ENCODE results near the gene FUBP3.

Gene FUBP3

DNA sequence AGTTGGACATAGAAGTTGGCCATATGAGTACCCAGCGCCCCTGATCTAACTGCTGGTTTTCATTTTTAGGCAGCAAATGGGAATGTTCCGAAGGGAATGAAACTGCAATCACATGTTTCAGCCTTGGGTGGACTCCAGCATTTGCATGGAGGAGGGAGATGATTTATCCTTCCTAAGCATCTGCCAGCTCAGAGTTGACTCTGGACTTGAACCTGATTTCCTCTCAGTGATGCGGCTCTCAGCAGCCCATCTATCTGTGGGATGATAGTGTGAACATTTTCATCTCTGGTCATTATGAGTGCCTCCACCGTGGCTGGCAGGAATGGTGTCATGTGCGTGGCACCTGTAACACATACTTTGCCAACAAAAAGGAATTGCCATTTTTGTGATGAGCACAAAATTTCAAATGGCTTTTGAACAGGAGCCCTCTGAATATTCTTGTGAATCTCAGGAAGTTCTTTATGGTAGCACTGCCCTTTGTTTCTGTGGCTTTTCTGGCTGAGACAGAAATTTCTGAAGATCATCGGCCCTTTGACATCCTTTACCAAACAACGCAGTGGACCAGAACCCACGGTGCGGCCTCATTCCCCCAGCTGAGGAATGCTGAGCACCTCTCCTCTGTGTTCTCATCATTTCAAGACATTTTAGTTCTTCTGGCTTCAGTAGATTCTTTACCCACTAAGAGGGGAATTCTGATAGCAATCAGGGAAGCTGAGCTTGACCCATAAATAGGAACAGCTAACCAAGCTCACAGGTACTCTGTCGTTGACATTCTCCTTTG, 28.5 kb downstream of the FUBP3 start:
- no peak for DNase-seq

DNA sequence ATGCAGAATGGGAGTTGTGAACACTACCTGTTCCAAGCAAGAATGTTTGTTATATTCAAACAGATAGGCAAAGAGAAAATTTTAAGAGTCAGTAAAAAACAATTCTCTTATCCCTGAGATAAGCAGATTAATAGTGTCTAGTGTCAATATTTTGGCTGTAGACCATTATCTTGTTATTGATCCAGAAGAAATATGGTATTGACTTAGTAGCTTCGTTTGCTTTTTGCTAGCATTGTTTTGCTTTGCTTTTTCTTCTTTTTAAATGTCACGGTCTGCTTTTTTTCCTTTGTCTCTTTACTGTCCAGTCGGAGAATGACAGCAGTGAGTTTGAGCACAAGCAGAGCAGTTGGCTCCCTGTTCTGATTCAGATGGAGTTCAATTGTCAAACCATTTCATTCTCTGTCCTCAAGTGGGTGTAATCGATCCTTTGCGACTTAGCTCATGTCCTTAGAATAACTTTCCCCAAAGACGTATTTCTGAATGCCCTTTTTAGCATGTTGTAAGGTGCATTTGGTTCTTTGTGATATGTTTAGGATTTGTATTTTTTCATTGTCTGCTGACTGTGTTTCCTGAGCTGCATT, 29.3 kb downstream of the FUBP3 start:
- DNase-seq: no peak

DNA sequence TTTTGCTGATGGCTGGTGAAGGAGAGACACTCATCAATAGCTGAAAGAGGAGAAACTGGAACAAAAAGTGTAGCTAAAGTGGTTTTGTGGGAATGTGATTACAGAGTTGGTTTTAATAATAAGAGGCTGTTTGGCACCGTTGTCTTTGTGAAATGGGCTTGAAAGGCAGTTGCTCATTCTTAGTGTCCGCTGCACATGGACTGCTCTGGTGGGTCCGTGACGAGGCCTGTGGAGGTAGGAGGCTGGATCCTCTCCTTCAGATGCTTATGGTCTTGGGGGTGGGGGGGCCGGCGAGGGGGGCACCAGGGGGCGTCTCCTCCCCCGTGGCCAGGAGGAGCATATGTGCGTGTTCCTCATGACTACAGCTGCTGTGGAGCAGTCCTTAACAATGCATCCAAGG, 29.8 kb downstream of the FUBP3 start:
- DNase-seq: no peak

DNA sequence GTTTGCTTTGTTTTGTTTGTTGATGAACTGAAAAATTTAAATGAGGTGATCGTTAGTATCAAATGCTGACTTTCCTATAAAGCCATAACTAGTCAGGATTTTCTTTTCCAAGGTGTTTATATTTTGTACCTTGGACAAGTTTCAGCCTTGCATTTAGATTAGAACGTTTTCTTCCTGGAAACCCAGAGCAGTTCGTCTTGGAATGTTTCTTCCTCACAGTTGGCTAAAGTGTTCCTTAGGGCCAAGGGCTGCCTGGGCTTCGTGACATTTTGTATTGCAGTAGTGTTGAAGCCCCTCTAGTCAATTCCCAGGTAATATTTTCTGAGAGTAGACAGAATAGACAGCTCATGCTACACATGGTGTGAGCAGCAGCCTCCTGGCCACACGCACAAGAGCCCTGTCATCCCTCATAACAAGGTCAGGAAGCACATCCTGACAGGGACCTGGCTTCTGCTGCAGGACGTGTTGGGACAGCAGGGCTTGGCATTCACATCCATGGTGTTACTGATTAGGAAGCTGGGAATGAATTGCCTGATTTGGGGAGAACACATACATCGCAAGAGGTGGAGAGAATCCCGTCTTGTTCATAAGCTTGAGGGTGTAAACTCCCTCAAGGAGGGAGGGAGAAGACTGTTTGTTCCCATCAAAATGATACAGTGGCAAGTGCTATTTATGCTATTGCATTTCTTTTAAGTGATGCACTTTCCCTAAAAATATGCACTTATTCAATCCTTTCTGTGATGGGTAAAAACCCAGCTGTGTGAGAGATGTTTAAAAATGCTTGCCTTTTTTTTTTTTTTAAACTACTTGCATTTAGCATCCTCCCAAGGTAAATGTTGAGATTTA, 31.7 kb downstream of the FUBP3 start:
- DNase-seq: no peak

DNA sequence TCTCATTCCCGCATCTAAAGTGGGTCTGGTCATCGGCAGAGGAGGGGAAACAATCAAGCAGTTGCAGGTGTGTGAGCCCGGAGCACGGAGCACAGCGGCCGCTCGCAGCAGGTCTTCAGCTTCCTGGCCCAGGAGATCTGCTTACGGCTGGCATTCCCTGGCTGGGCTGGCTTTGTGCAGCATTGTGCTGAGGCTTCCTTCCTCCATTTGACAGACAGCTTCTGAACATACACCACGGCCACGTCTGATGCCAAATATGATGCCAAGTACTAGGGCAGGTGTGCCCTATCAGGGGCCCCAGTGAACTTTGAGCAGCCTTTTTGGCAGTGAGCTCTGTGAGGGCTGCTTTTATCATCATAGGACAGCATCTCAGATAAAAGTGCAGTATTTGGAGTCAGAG, 37.1 kb downstream of the FUBP3 start:
- DNase-seq: no peak

DNA sequence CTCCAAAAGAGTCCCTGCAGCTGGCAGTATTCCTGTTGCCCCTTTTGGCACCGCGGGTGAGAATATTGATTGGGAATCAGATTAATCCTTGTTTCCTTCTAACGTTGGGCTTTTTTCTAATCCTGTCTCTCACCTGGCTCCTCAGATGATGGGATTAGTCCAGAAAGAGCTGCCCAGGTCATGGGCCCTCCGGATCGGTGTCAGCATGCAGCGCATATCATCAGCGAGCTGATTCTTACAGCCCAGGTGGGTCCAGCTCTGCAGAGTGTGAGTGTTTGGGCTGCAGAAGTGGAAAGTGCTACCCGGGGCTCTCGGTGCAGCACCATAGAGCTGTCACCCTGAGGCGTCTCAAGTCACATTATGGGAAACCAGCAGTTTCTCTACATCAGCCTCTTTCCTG, 44.1 kb downstream of the FUBP3 start:
- no peak for DNase-seq

DNA sequence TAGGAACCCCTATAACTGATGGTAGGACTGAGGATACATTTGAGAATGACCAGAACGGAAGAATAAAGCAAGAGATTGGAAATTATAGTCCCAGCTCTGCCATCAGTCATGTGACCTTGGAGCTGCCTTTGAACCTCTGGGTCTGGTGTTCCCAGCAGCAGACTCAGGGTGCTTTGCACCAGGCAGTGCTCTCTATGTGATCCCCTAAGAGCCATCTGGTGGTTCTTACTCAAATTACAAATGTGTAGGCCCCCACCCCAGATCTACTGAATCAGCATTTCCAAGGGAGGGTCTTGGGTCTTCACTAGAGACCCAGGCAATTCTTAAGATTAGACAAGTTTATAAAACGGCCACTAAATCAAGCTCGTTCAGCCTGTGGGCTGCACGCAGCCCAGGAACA, 44.8 kb downstream of the FUBP3 start:
- no peak for DNase-seq

DNA sequence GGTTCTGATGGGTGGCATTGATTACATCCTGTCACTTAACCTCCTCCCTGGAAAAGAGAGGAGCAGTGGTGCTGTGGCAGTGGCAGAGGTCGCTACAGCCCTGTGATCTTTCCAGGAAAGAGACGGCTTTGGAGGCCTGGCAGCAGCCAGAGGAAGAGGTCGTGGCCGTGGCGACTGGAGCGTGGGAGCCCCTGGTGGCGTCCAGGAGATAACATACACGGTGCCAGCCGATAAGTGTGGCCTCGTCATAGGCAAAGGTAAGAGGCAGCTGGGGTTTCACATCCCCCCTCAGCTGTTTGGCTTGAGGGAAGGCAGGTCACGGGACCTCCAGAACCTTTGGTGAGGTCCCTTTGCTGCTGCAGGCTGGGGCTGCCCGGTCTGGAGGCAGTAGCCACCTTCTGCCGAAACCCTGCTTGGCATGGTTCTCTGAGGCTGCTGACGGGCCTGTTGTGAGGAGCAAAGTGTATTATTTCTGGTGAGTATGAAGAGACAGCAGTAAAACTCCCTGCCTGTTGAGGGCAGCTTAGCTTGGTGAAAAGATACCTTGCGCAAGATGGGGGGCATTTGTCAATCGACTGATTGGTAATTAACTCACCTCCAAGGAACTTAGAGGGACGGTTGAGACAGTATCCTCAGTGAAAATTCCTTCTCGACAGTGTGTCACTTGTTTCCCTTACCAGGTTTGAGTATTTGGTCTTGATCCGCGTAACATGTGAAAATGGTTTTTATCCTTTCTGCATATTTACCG, 47.0 kb downstream of the FUBP3 start:
- DNase-seq: no peak

DNA sequence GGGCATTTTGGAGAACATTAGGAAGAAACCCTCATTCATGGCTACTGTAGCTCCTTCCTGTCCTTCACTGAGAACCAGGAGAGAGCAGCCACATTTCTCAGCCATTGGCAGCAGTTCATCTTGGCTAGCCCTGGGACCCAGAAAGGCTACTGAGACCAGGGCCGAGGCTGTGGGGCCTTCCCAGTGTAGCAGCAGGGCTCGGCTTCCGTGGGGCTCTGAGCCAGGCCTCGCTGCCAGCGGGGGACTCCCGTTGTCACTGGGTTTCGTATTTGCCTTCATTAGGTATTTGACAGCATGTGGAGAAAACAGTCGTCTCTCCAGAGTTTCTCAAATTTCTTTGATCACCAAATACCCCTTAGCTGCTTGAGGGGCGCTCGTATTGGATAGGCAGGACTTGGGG, 47.7 kb downstream of the FUBP3 start:
- DNase-seq: no peak

DNA sequence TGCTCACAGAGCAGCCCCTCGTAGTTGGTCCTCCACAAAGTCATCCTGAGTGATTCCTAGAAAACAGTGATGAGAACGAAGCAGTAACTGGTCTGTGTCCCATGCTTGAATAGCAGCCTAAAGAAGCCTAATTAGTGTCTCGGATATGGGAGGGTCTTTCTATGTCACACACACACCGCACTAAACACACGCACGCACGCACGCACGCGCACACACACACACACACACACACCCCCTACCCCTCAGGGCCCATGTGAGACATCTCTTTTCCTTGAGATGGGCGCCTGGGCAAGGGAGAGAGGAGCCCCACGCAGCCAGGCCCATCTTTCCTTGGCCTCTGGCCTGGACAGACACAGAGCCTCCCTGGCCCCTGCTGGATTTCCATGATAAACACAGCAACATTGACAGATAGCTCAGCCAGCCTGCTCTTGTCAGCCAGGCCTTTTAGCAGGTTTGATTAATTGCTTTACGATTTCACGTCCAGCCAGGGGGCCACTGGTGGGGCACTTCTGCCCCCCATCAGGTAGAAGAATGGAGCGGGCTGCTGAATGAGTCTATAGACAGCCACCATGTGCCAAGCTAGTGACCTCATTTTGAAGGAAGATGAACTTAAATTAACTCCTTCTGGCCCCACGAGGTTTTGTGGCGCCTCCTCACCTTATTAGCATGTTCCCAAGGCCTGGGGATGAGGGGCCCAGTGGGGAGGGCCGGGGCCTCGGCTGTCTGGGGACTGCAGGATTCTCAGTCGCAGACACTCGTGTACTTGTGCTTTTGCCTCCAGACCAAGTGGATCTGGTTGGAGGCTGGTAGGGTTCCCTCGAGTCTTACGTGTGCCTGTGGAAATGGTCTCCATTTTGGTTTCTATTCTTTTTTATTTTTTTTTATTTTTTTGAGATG, 48.8 kb downstream of the FUBP3 start:
- no peak for DNase-seq

DNA sequence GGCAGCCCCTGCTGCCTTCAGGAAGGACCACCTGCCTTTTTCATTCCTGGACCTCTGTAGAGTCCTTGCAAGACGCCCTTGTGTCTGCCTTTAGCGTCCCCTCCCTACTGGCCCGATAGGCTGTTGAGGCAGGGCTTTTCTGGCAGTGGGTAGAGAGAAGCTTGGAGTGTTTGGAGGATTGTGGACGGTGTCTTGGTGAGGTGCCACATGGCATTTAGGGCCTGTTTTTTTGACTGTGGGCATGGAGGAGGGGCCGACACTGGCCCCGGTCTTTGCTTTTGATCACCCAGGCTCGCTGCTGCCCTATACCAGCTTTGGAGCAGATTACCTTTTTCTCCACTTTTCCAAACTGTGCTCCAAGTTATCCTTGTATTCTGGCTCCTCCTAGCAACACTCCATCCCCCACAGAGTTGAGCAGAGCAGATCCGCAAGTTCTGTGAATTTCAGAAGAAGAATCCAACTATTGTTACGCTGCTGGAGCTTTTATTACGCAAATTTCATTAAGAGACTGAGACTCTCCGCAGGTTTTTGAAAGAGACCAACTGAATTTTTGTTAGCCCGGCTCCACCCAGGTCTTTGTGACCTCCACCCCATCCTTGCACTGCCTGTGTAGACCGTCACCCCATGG, 50.2 kb downstream of the FUBP3 start:
- no peak for DNase-seq

DNA sequence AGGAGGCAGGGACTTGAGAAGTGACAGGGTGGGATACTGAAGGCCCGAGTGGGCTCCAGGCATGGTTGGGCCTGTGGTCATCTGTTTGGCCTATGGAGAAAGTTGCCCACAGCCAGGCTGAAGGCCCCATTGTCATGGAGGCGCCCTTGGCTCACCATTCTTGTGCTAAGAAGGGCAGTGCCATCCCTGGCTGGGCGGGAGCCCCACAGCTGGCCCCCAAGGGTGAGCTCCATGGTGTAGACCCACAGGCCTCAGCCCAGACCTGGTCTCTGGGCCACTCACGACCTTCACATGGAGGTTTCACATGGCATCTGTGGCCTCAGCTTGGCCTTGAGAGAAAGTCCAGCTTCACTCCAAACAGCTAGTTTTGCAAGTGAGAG, 50.7 kb downstream of the FUBP3 start:
- DNase-seq: no peak

DNA sequence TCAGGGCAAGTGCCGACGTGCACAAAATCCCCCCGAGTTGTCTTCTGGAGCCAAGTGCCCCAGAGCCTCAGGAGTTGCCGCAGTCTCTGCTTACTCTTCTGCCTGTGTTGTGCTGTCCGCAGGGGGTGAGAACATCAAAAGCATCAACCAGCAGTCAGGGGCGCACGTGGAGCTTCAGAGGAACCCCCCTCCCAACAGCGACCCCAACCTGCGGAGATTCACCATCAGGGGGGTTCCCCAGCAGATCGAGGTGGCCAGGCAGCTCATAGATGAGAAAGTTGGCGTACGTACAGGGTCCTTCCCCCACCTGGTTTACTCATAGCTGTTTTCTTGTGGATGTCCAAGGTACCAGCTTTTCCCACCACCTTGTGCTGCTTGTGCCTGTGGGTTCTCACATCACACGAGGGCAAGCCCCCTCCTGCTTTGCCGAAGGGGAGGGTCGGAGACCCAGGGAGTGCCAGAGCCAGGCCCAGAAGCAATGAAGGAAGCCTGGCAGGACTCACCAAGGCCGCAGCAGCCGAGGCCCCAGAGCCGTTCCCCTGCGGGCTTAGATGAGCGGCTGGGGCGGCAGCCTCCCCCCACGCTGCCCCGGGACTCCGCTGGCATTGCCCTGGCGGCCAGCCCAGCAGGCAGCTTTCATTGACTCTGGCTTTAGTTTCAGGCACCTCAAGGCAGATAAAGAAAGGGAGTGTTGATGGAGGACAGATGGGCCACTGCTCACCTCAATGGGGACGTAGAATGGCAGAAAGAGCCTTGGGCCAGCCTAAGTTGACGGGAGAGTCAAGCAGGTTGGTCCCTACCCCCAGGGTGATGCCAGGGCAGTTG, 51.3 kb downstream of the FUBP3 start:
- no peak for DNase-seq

DNA sequence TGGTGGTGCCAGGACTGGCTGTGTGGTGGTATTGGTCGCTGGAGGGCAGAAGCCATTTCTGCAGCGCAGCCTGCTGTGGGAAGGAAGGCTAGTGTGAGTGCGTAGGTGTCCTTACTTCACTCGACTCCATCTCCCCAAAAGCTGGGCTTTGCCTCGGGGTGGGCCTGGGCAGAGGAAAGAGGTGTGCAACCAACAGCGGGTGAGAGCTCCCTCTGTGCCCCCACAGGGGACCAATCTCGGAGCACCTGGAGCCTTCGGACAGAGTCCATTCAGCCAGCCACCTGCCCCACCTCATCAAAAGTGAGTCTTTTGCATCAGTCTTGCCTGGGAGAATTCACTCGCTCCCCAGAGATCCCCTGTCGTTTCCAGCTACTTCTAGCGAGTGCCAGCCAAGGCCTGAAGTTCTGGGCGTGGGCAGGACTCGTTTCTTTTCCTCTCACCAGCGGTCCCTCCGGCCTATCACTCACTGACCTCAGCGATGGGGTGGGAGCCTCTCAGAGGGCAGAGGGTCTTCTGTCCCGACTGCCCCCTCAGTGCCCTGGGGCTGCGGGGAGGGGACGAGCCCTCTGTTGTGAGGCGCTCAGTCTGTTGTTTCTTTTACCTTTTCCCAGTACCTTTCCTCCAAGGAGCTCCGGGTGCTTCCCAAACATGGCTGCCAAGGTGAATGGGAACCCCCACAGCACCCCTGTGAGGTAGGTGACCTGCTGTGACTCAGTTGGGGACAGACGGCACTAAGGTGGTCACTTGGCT, 52.1 kb downstream of the FUBP3 start:
- DNase-seq: no peak

DNA sequence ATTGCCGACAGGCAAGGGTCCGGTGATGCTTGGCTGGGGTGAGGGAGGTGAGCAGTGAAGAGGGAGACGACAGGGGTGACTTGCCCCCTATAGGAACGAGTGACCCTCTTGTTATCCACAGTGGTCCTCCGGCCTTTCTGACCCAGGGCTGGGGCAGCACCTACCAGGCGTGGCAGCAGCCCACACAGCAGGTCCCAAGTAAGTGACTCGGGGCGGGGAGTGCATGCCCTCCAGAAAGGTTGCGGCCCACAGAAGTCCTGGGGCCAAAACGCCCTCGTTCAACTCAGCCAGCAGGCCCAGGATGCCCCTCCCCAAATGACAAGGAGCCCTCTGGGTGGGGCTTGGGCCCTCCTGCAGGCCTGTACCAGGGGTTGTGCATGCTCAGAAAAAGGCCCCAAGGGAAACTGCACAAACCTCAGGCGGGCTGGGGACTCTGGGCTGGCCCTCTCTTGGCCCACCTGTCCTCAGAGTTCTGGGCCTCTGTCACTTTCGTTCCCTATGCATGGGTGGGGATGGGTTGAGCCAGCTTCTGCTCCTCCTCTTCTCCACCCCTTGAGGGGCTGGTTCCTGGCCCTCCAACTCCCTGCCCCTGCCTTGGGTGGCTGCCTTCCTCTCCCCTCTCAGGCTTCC, 52.8 kb downstream of the FUBP3 start:
- no peak for DNase-seq

DNA sequence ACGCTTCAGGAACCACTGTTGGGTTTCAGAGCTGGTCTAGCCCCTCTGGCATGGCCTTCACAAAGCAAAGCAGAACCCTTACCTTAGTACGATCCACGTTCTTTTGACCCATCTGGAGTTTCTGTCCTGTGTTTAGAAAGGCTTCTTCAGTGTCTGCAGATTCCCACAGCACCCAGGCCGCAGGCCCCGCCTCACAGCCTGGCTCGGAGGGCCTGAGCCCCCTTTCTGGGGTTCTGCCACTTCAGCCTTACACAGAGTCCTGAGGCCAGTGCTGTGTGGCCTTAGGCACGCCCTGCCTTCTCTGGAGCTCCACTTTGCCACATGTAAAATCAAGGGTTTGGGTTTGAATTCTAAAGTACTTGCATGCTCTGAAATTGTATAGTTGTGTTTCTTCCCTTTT, 53.5 kb downstream of the FUBP3 start:
- no peak for DNase-seq

DNA sequence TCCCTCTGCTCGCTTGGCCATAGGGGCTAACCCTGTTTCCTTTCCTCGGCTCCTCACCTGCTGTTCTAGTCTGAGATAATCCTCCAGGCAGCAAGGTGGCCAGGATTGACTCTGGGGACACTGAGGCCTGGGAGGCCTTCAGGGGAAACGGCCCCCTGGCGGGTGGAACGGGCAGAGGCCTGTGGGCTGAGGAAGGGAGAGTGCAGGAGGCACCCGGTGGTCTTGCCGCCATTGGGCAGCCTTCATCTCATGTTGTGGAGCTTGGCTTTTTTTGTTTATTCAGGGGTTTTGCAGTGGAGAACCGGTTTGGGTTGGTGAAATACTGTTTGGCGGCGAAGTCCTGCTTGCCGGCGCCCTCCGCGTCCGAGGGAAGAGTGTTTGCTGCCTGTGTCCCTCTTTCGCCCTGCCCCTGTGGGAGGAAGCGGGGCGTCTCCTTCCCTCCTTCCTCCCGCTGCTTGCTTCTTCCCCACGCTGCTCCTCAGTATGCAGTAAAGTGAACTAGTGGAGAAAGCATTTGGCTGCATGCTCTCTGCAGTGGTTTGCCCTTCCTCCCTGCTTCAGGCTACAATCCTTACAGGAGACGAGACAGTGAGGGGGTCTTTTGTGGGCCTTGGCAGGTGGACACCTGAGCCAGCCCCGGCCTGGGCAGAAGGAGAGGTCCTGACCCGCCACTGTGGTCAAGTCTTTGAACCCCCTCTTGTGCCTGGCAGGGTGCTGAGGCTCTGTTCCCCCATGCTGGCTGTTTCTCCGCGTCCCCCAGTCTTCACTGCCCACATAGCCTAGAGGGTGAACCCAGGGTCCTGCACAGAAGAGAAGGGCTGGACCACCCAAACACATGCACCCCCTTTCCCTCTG, 54.2 kb downstream of the FUBP3 start:
- DNase-seq: no peak

DNA sequence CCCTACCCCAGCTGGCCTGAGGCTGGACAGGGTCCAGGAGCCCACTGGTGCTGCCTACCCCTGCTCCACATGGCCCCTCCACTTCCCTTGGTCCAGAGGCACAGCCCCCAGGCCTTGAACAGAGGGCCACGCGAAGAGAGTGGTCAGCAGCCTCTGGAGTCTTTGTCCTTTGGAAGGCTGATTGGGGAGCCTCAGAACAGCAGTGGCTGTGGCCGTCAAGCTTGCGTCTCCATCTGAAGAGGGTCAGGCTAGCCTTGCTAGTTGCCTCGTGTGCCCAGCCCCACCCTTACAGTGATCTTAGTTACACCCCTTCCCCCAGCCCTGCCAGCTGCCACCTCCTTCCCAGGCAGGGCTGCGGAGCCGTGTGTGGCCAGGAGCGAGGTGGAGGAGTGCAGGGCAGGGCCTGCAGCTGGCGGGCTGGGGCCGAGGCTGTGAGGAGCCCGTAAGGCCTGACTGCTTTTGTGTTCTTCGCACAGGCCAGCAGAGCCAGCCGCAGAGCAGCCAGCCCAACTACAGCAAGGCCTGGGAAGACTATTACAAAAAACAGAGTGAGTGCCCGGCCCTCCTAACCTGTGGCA, 54.9 kb downstream of the FUBP3 start:
- no peak for DNase-seq

Measured in SIG-M5 (cell line).